ENCODE data around the gene PLA2G1B. TPM values are rescaled to one million over a fixed set of nuclear protein-coding genes. Genes with fewer than 3 reads are reported as not detected.

PLA2G1B gene
- total and polyA plus RNA-seq, 9 of the 15 experiments (the other 6 are each of a cell fraction or from before 2014, with no cell fraction given) = 1.4 TPM; not detected in 8

- TF ChIP-seq ZNF280B (CRISPR knock-in tag; IDR thresholded peaks at IDR 0.05) = no peak
Measured at GRCh38 chr12:120328228-120328627, 649 bp upstream of the PLA2G1B start (continued).

GRCh38 chr12:120324841-120325417 is 2.6 kb downstream of the PLA2G1B start:
- CTCF ChIA-PET (ENCODE audit: low intra/inter-chr PET ratio) = interaction anchor here (0.6 to 1.4 kb wide), 4 partner anchors 114 to 790 kb away, joined by 3 to 7 read pairs (median 4); no protein-coding TSS in a partner anchor
- POLR2A ChIA-PET = interaction anchor here (0.5 to 2.6 kb wide), 6 partner anchors 15 to 338 kb away, joined by 3 to 16 read pairs (median 3); partner anchors contain the start of genes RNU4-1 and RNU4-2
- Histone ChIP-seq H3K4me3 (no peak overlapping the region), H3K9me3 (replicated peaks; ENCODE audit: control insufficient read depth, insufficient read depth, low read depth, low read length) (no peaks in the 10 kb centered on the region), H3K79me2 (ENCODE audit: control insufficient read depth, insufficient read depth, low read length) (no peaks in the 10 kb centered on the region), H2AFZ (ENCODE audit: low read depth, low read length) (peak overlapping the region; percentile 86), H3K27ac (ENCODE audit: extremely low read depth, low read depth, low read length) (no peak overlapping the region), H3K9ac (ENCODE audit: insufficient read depth in 1 of 2, low read depth in 2 of 2, low read length in 2 of 2) (peak overlapping the region in 1 of 2 experiments; percentile 65; a peak in 1 of 4 replicates), H3K9me1 (ENCODE audit: control insufficient read depth, insufficient read depth, low read length) (no peaks in the 10 kb centered on the region), H3K4me2 (ENCODE audit: insufficient read depth, low read length) (peak overlapping the region; percentile 75), H3K36me3 (ENCODE audit: control insufficient read depth, insufficient read depth, low read length) (no peaks in the 10 kb centered on the region), H4K20me1 (replicated peaks; ENCODE audit: control insufficient read depth, insufficient read depth, low read length) (peaks cover 5% of the 10 kb centered on the region; the same call in 1 of the 2 replicates), H3K27me3 (ENCODE audit: control insufficient read depth in 2 of 2, insufficient read depth in 2 of 2, low read length in 2 of 2) (peaks cover 7 to 13% of the 10 kb centered on the region in 2 experiments; a peak in 3 of 5 replicates), H3K4me1 (replicated peaks in 1 of 2; ENCODE audit: control insufficient read depth in 2 of 2, insufficient read depth in 2 of 2, low read length in 2 of 2) (peaks cover 0 to 5% of the 10 kb centered on the region in 2 experiments; a peak in 3 of 5 replicates)
- no peak for TF ChIP-seq YY1 (IDR thresholded peaks at IDR 0.05; ENCODE audit: borderline replicate concordance in 1 of 3, control insufficient read depth in 1 of 3, extremely low read depth in 1 of 3, insufficient read depth in 3 of 3, insufficient read length in 1 of 3, insufficient replicate concordance in 2 of 3, low read depth in 1 of 3, low read length in 2 of 3)
- TF ChIP-seq MYC (IDR thresholded peaks at IDR 0.05; ENCODE audit: low read depth, low read length) = no peak
- TF ChIP-seq MYC (CRISPR knock-in tag; IDR thresholded peaks at IDR 0.05; ENCODE audit: borderline replicate concordance, low read depth) = no peak
- no peak for TF ChIP-seq ARID2 (IDR thresholded peaks at IDR 0.05)
- TF ChIP-seq EP400 (IDR thresholded peaks at IDR 0.05) = peak; percentile 3; the same call in 1 of the 2 replicates
- no peak for TF ChIP-seq GABPB1 (CRISPR knock-in tag; IDR thresholded peaks at IDR 0.05)
- TF ChIP-seq CGGBP1 (CRISPR knock-in tag; IDR thresholded peaks at IDR 0.05) = no peak
- no peak for TF ChIP-seq ZSCAN32 (CRISPR knock-in tag; IDR thresholded peaks at IDR 0.05)
- FAIRE-seq = no peak
- in situ Hi-C loops (cut with MboI) = loop anchor here (10.0 to 25.0 kb wide), 2 partner anchors 110 to 337 kb away; partner anchors contain the start of gene COX6A1
- 19% methylated on average over 9 of the region's 9 CpGs for WGBS (ENCODE audit: insufficient coverage, low coverage, missing lambda C conversion rate)
- DNase-seq (ENCODE audit: extremely low read depth in 1 of 4, low spot score in 3 of 4) = no peak
- no TSS peak for BruUV-seq (replicated peaks)
- ATAC-seq = peak; percentile 12; the same call in 2 of the 3 replicates
- intact Hi-C loops (cut with micrococcal nuclease) = loop anchor here (2.0 to 10.0 kb wide), 3 partner anchors 32 to 320 kb away; partner anchors contain the start of genes CABP1 and POP5

Data from K562 (cell line).